Muscle layer of colon (tissue), 2 donors: ENCODE measurements around the gene CEP128.

Experiments used
- H3K27ac ChIP-seq: one replicate; pipeline ENCODE4 v1.7.0; 2013; ENCODE audit warnings: low read depth, mild to moderate bottlenecking, low read length, moderate library complexity
- H3K27me3 ChIP-seq, 2 donors: one replicate each; pipeline ENCODE4 v1.7.0; 2013; ENCODE audit warnings: low read length in 2 of 2, mild to moderate bottlenecking in 2 of 2; ENCODE audit not compliant: insufficient read depth in 2 of 2, control insufficient read depth in 1 of 2
- H3K36me3 ChIP-seq: one replicate; pipeline ENCODE4 v1.7.0; 2013; ENCODE audit warnings: mild to moderate bottlenecking, low read length; ENCODE audit not compliant: insufficient read depth
- H3K4me1 ChIP-seq: one replicate; pipeline ENCODE4 v1.7.0; 2013; ENCODE audit warnings: mild to moderate bottlenecking, low read length; ENCODE audit not compliant: insufficient read depth
- H3K4me3 ChIP-seq, 2 donors: one replicate each; pipeline ENCODE4 v1.7.0; 2013; ENCODE audit warnings: low read length in 2 of 2, low read depth in 1 of 2, mild to moderate bottlenecking in 1 of 2, moderate library complexity in 1 of 2
- H3K9ac ChIP-seq: one replicate; pipeline ENCODE4 v1.7.0; 2013; ENCODE audit warnings: low read length
- H3K9me3 ChIP-seq: one replicate; pipeline ENCODE4 v1.7.0; 2013; ENCODE audit warnings: mild to moderate bottlenecking, low read length
- donor health status: abdominal sarcoma.
- donor health status: Adenocarcinoma of cecum.

Gene CEP128

GRCh38 chr14:80627745-80628144 lies 313.8 kb downstream of the CEP128 start:
- H3K4me1 ChIP-seq = no peaks in the 10 kb centered on the region
- no peaks in the 10 kb centered on the region for H3K27me3 ChIP-seq
- no peak overlapping the region for H3K4me3 ChIP-seq
- H3K36me3 ChIP-seq = no peaks in the 10 kb centered on the region
- H3K27ac ChIP-seq = no peak overlapping the region
- no peak overlapping the region for H3K9ac ChIP-seq
- H3K9me3 ChIP-seq = no peaks in the 10 kb centered on the region

DNA sequence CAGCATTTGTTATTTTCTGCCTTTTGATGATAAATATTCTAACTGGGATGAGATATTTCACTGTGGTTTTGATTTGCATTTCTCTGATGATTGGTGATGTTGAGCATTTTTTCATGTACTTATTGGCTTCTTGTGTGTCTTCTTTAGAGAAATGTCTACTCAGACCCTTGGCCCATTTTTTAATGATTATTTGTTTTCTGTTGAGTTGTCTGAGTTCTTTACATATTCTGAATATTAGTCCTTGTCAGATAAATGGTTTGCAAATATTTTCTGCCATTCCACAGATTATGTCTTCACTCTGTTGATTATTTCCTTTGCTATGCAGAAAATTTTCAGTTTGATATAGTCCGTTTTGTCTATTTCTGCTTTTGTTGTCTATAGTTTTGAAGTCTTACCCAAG lies 317.0 kb downstream of the CEP128 start:
- Histone ChIP-seq H3K9ac (no peak overlapping the region), H3K27ac (no peak overlapping the region), H3K27me3 (no peaks in the 10 kb centered on the region), H3K4me1 (no peaks in the 10 kb centered on the region), H3K36me3 (no peaks in the 10 kb centered on the region), H3K9me3 (no peaks in the 10 kb centered on the region), H3K4me3 (no peak overlapping the region)

- no peaks in the 10 kb centered on the region for H3K4me1 ChIP-seq
- H3K27ac ChIP-seq = no peak overlapping the region
- no peaks in the 10 kb centered on the region for H3K27me3 ChIP-seq
- H3K9me3 ChIP-seq = no peaks in the 10 kb centered on the region
- no peaks in the 10 kb centered on the region for H3K36me3 ChIP-seq
- H3K9ac ChIP-seq = no peak overlapping the region
- no peak overlapping the region for H3K4me3 ChIP-seq
These were observed 319.8 kb downstream of the CEP128 start for GRCh38 chr14:80621701-80622100.

DNA sequence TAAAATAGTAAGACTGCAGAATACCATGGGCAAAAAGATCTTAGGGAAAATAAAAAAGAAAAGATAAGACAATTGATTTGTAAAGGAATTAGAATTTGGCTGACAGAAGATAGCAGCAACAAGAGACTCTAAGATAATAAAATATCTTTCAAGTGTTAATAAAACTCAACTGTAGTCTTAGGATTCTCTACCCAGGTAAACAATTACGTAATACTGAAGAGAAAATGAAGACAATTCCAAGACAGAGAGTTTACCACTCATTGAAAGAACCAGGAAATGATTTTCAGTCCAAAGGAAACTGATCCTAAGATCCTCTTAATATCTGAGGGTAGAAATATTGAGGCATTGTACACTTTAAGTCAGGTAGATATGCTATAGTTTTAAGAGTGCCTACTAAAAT lies 321.1 kb downstream of the CEP128 start:
- H3K4me1 ChIP-seq = no peaks in the 10 kb centered on the region
- H3K27me3 ChIP-seq = no peaks in the 10 kb centered on the region
- no peaks in the 10 kb centered on the region for H3K36me3 ChIP-seq
- H3K4me3 ChIP-seq = no peak overlapping the region
- no peak overlapping the region for H3K9ac ChIP-seq
- H3K9me3 ChIP-seq = no peaks in the 10 kb centered on the region
- no peak overlapping the region for H3K27ac ChIP-seq

DNA sequence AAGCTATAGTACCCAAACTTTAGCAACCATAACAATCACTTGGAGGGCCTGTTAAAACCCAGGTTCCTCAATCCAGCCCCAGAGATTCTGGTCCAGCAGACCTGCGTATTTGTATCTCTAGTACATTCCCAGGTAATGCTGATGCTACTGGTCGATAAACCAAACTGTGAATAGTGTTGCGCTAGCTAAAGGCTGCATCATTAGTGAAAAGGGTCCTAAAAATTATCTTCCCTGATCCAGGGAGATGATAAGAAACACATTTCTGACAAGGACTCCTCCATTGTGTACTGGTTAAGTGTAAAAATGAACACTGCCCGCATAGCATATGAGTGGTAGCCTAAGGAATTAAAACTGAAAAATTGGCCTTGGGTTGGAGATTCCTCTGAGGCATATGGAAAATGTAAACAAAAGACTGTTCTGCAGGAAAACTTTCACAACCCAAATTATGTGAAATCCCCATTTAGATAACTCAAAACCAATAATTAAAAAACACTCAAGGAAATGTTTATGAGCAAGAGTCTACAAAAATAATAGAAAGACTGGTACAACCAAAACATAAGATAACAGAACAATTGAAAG lies 322.7 kb downstream of the CEP128 start:
- H3K9me3 ChIP-seq = no peaks in the 10 kb centered on the region
- no peaks in the 10 kb centered on the region for H3K4me1 ChIP-seq

GRCh38 chr14:80615831-80616230 lies 325.7 kb downstream of the CEP128 start:
- H3K4me1 ChIP-seq = no peaks in the 10 kb centered on the region
- H3K27me3 ChIP-seq = no peaks in the 10 kb centered on the region
- H3K9ac ChIP-seq = no peak overlapping the region
- no peaks in the 10 kb centered on the region for H3K9me3 ChIP-seq
- H3K36me3 ChIP-seq = no peaks in the 10 kb centered on the region
- H3K27ac ChIP-seq = no peak overlapping the region
- H3K4me3 ChIP-seq = no peak overlapping the region

More for the DNA sequence above, 322.7 kb downstream of the CEP128 start:
- H3K9ac ChIP-seq = no peak overlapping the region
- no peaks in the 10 kb centered on the region for H3K36me3 ChIP-seq
- no peaks in the 10 kb centered on the region for H3K27me3 ChIP-seq
- H3K4me3 ChIP-seq = no peak overlapping the region
- H3K27ac ChIP-seq = no peak overlapping the region

- no peak overlapping the region for H3K27ac ChIP-seq
- no peaks in the 10 kb centered on the region for H3K27me3 ChIP-seq
- H3K9ac ChIP-seq = no peak overlapping the region
- H3K9me3 ChIP-seq = no peaks in the 10 kb centered on the region
- no peaks in the 10 kb centered on the region for H3K36me3 ChIP-seq
- no peaks in the 10 kb centered on the region for H3K4me1 ChIP-seq
- no peak overlapping the region for H3K4me3 ChIP-seq
These were observed 332.5 kb downstream of the CEP128 start for GRCh38 chr14:80609055-80609454.

DNA sequence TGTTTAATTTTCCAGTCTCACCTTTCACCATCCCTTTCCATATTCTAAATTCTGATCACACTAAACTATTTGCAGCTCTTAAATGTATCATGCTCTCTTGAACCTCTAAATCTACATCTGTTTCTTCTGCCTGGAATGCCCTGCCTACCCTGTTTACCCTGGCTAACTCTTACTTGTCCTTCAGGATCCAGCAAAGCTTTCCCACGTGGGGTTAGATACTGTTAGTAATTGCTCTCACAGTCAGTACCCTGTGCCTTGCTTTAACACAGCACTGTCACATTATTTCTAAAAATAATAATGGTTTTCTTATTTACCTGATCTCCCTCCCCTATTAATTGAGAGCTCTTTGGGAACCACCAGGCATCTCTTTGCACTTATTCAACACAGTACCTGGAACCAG lies 333.0 kb downstream of the CEP128 start:
- Histone ChIP-seq H3K27me3 (no peaks in the 10 kb centered on the region), H3K9me3 (no peaks in the 10 kb centered on the region), H3K4me3 (no peak overlapping the region), H3K9ac (no peak overlapping the region), H3K36me3 (no peaks in the 10 kb centered on the region), H3K27ac (no peak overlapping the region), H3K4me1 (no peaks in the 10 kb centered on the region)

GRCh38 chr14:80607430-80608190 lies 333.9 kb downstream of the CEP128 start:
- no peak overlapping the region for H3K9ac ChIP-seq
- no peak overlapping the region for H3K27ac ChIP-seq
- no peaks in the 10 kb centered on the region for H3K9me3 ChIP-seq
- no peaks in the 10 kb centered on the region for H3K36me3 ChIP-seq
- H3K4me1 ChIP-seq = no peaks in the 10 kb centered on the region
- H3K4me3 ChIP-seq = no peak overlapping the region
- H3K27me3 ChIP-seq = no peaks in the 10 kb centered on the region

GRCh38 chr14:80606347-80606772 lies 335.2 kb downstream of the CEP128 start:
- Histone ChIP-seq H3K36me3 (no peaks in the 10 kb centered on the region), H3K9ac (no peak overlapping the region), H3K27me3 (no peaks in the 10 kb centered on the region), H3K9me3 (no peaks in the 10 kb centered on the region), H3K4me3 (no peak overlapping the region), H3K27ac (no peak overlapping the region), H3K4me1 (no peaks in the 10 kb centered on the region)

DNA sequence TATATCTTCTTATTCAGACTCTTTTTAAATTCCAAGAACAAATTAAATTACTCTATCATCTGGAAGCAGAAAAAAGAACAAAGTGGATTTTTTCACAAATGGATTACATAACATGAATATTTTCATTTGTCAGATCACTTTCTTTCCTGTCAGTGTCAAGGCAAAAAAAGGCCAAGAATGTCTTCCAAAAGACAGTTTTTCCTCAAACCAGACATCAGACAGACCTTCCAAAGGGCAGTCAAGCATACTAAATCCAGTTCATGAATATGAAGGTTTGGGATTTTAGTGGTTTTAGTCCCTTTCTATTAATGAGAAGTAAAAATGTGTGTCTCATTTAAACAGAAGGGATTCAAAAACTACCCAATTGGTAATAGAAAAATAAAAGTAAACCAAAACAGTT lies 336.0 kb downstream of the CEP128 start:
- H3K4me1 ChIP-seq = no peaks in the 10 kb centered on the region
- H3K36me3 ChIP-seq = no peaks in the 10 kb centered on the region
- no peak overlapping the region for H3K9ac ChIP-seq
- H3K4me3 ChIP-seq = no peak overlapping the region
- H3K9me3 ChIP-seq = no peaks in the 10 kb centered on the region
- H3K27ac ChIP-seq = no peak overlapping the region
- H3K27me3 ChIP-seq = no peaks in the 10 kb centered on the region

GRCh38 chr14:80602946-80603345 lies 338.6 kb downstream of the CEP128 start:
- no peak overlapping the region for H3K9ac ChIP-seq

More at GRCh38 chr14:80602946-80603345, 338.6 kb downstream of the CEP128 start:
- H3K9me3 ChIP-seq = no peaks in the 10 kb centered on the region
- H3K4me3 ChIP-seq = no peak overlapping the region
- no peak overlapping the region for H3K27ac ChIP-seq
- no peaks in the 10 kb centered on the region for H3K36me3 ChIP-seq
- no peaks in the 10 kb centered on the region for H3K27me3 ChIP-seq
- H3K4me1 ChIP-seq = no peaks in the 10 kb centered on the region
